ENCODE results near the gene CFAP251.

CFAP251 gene

DNA sequence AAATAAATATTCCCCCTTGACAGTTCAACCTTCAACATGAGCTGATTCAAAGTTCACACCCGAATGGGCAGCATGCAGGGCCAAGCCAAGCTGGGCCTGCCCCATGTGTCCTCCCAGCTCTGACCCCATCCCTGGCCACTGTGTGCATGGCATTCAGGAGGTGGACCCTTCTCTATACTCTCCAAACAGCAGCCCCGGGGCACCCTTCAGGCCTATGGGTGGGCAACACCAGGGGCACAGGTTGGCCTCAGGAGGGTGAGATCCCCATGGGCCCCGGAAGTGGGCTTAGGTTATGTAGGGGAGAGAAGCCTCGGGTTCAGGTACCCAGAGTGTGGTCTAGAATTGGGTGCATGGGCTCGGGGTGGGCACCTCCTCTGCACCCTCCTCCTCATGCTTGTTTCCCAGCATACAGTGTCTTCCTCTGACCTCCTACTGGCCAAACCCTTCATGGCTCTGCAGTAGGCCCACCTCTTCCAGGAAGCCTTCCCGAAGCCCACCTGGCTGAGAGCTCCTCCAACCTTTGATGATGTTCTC lies 71.8 kb downstream of the CFAP251 start:
- TF ChIP-seq, protein P1, sequence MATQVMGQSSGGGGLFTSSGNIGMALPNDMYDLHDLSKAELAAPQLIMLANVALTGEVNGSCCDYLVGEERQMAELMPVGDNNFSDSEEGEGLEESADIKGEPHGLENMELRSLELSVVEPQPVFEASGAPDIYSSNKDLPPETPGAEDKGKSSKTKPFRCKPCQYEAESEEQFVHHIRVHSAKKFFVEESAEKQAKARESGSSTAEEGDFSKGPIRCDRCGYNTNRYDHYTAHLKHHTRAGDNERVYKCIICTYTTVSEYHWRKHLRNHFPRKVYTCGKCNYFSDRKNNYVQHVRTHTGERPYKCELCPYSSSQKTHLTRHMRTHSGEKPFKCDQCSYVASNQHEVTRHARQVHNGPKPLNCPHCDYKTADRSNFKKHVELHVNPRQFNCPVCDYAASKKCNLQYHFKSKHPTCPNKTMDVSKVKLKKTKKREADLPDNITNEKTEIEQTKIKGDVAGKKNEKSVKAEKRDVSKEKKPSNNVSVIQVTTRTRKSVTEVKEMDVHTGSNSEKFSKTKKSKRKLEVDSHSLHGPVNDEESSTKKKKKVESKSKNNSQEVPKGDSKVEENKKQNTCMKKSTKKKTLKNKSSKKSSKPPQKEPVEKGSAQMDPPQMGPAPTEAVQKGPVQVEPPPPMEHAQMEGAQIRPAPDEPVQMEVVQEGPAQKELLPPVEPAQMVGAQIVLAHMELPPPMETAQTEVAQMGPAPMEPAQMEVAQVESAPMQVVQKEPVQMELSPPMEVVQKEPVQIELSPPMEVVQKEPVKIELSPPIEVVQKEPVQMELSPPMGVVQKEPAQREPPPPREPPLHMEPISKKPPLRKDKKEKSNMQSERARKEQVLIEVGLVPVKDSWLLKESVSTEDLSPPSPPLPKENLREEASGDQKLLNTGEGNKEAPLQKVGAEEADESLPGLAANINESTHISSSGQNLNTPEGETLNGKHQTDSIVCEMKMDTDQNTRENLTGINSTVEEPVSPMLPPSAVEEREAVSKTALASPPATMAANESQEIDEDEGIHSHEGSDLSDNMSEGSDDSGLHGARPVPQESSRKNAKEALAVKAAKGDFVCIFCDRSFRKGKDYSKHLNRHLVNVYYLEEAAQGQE (IDR thresholded peaks at IDR 0.05; ENCODE audit: low read depth), result no peak

DNA sequence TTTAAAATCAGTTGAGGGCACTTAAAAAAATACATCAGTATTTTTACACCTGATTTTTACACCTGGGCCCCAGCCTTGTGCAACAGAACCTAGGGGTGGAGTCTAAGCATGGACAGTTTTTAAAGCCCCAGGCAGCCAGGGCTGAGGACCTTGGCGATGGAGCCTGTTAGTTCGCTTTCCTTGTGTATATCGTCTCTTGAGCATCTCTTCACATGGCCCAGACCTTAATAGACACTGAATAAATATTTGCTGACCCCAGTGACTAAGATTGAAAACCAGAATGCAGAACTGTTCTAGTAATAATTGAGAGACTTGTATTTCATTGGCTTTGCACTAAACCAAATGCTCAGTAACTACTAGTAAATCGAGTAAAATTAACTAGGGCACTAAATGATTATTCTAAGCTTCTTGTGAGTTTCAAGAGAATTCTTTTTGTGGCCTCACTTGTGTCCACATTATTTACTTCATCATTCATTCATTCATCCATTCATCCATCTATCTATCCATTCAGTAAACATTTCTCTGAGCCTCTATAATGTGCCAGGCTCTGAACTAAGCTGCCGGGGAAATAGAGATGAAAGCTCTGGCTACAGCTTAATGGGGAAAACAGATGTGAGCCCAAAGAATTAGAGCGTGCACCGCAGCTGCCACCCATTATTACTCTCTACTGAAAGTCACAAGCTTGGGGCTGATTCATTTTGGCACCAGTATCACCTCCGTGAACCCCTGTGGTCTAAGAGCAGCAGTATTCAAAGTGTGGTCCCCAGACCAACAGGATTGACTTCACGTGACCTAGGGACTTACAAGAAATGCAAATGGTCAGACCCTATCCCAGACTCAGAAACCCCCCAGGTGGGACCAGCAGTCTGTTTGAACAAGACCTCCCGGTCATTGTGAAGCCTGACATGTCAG lies 72.6 kb downstream of the CFAP251 start:
- TF ChIP-seq FOXM1 (IDR thresholded peaks at IDR 0.05; ENCODE audit: borderline replicate concordance, low read depth) (no peak), RAD21 (IDR thresholded peaks at IDR 0.05; ENCODE audit: low read depth) (no peak), CREB1 (IDR thresholded peaks at IDR 0.05; ENCODE audit: low read depth) (no peak), YY1 (IDR thresholded peaks at IDR 0.05; ENCODE audit: low read depth) (no peak), EGR1 (IDR thresholded peaks at IDR 0.05) (no peak), NFIC (IDR thresholded peaks at IDR 0.05) (no peak)

DNA sequence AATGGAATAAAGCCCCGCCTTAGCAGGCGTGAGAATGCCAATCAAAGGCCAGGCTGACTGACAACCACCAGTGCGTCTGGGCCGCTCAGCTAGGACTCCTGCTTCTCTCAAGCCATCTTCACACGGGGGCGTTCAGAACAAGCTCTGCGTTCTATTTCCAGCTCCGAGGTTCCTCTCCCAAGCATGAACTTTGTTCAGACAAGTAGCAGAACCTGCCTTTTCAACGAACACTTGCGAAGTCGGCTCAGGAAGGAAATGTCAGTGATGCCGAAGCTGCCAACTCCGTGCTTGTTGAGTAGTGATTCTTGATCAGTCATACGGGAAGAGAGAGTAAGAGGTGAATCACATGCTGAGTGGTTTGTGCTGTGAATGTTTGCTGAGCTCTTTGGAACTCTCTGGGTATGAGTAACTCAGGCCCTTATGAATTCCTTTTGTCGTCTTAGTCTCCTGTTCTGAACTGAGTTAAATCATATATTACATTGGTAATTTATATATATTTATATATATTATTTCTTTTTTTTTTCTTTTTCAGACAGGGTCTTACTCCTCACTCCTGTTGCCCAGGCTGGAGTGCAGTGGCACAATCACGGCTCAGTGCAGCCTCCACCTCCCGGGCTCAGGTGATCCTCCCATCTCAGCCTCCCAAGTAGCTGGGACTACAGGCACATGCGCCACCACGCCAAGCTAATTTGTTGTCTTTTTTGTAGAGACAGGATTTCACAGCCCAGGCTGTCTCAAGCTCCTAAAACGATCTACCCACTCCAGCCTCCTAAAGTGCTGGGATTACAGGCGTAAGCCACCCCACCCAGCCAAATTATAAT lies 73.9 kb downstream of the CFAP251 start:
- TF ChIP-seq FOXM1 (IDR thresholded peaks at IDR 0.05; ENCODE audit: borderline replicate concordance, low read depth), result no peak
- TF ChIP-seq RAD21 (IDR thresholded peaks at IDR 0.05; ENCODE audit: low read depth), result no peak

DNA sequence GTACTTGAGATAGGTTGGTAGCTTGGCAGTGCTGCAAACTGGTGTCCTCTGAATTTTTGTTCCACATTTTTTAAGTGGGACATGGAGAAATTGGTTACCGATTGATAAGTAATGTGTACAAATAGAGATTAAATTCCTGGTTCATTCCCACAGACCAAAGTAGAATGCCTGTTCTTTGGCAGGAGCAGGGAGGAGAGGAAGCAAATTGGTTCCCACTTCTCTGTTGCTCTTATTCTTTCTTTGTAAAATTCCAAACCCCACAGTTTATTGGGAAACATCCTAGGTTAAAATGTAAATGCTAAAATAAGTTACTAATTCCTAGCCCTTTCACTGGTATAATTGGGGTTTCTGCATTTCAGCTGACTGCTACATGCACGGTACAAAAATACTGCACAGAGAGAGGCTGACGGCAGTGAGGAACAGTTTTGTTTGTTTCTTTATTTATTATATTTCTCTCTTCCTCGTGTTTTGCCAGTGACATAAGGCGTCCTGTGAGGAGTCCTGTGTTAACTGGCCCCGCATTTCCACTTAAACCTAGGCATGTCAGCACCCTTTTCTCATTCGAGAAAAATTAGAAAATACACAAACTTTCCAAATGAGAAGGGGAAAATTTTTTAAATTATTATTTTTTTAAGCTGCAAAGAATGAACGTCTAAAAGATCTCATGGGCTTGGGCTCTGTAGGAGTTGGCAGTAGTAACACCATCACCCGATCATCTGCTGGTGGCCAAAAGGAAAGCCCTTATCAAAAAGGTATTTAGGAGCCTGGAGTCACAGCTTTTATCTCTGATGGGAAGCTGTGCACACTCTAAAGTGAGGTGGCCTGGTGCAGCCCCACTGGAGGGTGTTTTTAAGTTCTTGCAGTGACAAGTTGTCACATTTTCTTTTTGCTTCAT lies 77.9 kb downstream of the CFAP251 start:
- TF ChIP-seq TAF1 (IDR thresholded peaks at IDR 0.05; ENCODE audit: low read depth) (no peak), EGR1 (IDR thresholded peaks at IDR 0.05) (no peak), CREB1 (IDR thresholded peaks at IDR 0.05; ENCODE audit: low read depth) (no peak), CEBPB (IDR thresholded peaks at IDR 0.05) (no peak), EP300 (IDR thresholded peaks at IDR 0.05; ENCODE audit: borderline replicate concordance) (no peak), RAD21 (IDR thresholded peaks at IDR 0.05; ENCODE audit: low read depth) (no peak), NFIC (IDR thresholded peaks at IDR 0.05) (no peak), TEAD4 (IDR thresholded peaks at IDR 0.05) (no peak), ZBTB7A (IDR thresholded peaks at IDR 0.05; ENCODE audit: low read depth) (no peak), FOXM1 (IDR thresholded peaks at IDR 0.05; ENCODE audit: borderline replicate concordance, low read depth) (no peak), YY1 (IDR thresholded peaks at IDR 0.05; ENCODE audit: low read depth) (no peak)
- TF ChIP-seq, protein P2, sequence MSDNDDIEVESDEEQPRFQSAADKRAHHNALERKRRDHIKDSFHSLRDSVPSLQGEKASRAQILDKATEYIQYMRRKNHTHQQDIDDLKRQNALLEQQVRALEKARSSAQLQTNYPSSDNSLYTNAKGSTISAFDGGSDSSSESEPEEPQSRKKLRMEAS (IDR thresholded peaks at IDR 0.05), result no peak

DNA sequence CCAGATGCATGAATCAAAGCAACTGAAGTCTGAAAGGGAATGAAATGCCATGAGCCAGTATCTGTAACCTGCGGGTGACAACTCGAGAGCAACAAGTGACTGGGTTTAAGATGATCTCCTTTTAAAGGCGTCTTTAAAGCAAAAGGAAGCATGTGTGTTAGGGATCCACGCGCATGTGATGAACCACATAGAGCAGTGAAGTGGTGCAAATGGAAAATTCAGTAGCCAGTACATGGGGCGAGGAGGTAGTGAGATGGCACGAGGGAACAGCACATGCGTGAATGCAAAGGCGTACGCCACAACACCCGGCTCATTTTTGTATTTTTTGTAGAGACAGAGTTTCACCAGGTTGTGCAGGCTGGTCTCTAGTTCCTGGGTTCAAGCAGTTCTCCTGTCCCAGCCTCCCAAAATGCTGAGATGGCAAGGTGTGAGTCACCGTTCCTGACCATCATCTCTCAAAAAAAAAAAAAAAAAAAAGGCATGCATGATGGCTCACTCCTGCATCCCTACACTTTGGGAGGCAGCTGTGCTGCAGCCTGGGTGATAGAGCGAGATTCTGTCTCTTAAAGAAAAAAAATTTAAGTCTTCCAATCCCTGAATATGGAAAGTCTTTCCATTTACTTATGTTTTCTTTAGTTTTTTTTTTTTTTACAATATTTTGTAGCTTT lies 78.7 kb downstream of the CFAP251 start:
- TF ChIP-seq, protein P2 (IDR thresholded peaks at IDR 0.05), result no peak
- TF ChIP-seq TCF12 (IDR thresholded peaks at IDR 0.05; ENCODE audit: low read depth), result no peak
- TF ChIP-seq, protein P1 (IDR thresholded peaks at IDR 0.05; ENCODE audit: low read depth), result no peak
- TF ChIP-seq NFIC (IDR thresholded peaks at IDR 0.05), result no peak
- TF ChIP-seq EGR1 (IDR thresholded peaks at IDR 0.05), result no peak
- TF ChIP-seq EP300 (IDR thresholded peaks at IDR 0.05; ENCODE audit: borderline replicate concordance), result no peak
- no peak for TF ChIP-seq RAD21 (IDR thresholded peaks at IDR 0.05; ENCODE audit: low read depth)
- TF ChIP-seq FOXM1 (IDR thresholded peaks at IDR 0.05; ENCODE audit: borderline replicate concordance, low read depth), result no peak
- TF ChIP-seq, protein P3, sequence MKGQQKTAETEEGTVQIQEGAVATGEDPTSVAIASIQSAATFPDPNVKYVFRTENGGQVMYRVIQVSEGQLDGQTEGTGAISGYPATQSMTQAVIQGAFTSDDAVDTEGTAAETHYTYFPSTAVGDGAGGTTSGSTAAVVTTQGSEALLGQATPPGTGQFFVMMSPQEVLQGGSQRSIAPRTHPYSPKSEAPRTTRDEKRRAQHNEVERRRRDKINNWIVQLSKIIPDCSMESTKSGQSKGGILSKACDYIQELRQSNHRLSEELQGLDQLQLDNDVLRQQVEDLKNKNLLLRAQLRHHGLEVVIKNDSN (IDR thresholded peaks at IDR 0.05), result no peak
- no peak for TF ChIP-seq TAF1 (IDR thresholded peaks at IDR 0.05; ENCODE audit: low read depth)
- no peak for TF ChIP-seq CEBPB (IDR thresholded peaks at IDR 0.05)
- TF ChIP-seq TEAD4 (IDR thresholded peaks at IDR 0.05), result no peak
- TF ChIP-seq ZBTB7A (IDR thresholded peaks at IDR 0.05; ENCODE audit: low read depth), result no peak
- no peak for TF ChIP-seq YY1 (IDR thresholded peaks at IDR 0.05; ENCODE audit: low read depth)
- TF ChIP-seq CREB1 (IDR thresholded peaks at IDR 0.05; ENCODE audit: low read depth), result no peak

Measured in Ishikawa (cell line).